HG03095 (cell line): Measurements from ENCODE around the gene NEDD9.

Experiments used
- ATAC-seq: cut with Tn5 transposase; IDR thresholded peaks from one replicate; pipeline ENCODE4 v1.9.1; 2021; ENCODE audit warnings: moderate library complexity; ENCODE audit not compliant: unreplicated experiment

Gene NEDD9

DNA sequence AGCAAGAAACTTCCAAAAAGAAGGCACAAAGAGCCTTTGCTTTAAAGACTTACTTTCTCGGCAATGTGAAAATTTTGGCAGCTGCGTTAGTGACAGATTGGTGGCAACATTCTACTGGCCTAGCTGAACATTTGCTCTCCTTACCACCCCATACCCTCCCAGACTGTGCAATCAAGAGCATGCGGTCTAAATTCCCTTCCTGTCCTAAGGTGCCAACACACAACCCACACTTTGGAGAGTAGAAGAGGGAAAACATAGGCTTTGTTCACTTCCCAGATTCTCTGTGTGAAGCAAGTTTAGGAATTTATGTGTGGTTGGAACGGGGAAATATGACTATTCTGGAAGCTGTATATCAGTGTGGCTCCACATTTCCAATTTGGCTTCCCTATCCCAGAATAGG is 29.8 kb upstream of the NEDD9 start:
- no peak for ATAC-seq

DNA sequence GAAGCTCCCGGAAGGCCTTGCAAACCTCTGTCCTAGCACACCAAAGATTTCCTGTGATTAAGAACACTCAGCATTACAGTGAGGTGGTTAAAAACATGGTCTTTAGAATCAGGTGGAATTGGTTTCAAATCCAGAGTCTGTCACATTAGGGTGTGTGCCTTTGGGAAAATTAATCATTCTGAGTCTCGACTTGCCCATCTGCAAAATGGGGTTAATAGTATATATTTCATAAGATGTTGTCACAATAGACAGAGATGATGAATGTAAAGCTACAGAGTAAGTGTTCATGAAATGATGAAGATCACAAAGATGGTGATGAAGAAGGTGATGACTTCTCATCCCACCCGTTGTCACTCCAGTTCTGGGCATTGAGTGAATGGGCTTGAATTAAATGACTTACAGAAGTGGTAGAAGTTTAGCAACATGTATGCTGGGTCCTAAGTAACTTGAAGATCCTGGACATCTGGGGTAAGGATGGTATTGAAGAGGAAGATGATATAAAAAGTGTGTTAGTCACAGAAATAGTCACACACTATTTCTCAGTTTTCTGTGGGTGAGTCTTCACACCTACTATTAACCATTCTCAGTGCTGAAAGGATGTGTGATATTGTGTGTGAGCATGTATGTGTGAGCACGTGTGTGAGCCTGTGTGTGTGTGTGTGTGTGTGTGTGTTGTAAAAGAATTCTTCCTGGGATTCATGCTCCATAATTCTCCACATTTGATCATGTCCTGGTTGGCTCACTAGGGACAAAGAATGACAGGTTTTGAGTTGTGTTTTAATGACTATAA is 28.0 kb upstream of the NEDD9 start:
- no peak for ATAC-seq

DNA sequence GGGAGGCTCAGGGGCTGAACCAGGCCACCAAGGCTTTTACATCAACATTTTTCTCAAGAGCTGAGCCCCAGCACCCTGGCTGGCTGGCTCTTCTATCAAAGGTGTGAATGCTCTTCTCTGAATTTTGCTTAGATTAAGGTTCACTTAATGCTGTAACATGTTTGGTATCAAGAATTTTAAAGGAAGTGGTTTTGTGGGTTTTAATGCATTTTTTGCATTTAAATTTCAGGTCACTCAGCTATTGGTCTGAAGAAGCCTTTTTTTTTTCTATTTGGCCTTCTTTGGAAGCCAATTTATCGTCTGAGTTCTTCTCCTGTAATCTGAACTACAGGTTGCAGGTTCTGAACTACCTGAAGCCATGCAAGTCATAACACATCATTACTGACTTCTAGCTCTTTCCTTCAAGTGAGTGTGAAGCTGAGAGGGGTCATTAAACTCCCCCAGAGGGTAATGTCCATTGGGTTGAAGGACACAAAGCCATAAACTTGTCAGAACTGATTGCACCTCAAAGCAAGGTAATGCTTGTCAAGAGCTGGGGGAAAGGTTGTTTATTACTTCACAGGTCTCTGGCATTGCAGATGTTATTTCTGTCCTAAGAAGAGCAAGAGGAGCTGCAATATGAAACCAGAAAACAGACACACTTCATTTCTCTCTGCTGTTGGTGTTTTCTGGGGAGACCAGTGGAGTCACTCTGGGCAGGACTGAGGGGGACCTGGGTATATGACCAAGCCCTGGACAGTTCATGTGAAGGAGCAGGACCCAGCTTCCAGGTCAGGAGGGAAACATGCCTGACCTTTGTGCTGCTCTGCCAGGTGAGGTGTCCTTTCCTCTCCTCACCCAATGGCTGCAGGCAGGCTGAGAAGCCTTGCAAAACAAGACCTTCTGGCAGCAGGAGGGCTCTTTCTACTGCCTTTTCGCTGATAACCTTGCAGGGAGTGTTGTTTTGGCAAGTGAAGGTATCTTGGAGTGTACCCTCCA is 26.1 kb upstream of the NEDD9 start:
- peak; percentile 58 for ATAC-seq

DNA sequence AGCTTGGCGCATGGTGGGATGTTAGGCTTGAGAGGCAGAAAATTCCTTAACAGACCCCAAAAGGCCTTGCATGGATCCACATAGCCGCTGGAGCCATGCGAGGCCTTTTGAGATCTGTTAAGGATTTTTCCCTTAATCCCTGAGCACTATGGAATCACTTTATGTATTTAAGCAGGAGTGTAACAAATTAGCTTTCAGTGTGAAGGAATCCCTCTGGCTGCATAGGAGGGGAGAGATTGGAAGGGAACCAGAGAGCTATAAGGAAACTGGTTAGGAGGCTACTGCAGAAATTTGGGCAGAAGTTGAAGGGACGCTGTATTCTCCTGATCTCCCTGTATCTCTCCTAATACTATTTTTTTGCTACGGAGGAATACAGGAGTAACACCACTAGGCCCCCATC is 23.1 kb upstream of the NEDD9 start:
- no peak for ATAC-seq

DNA sequence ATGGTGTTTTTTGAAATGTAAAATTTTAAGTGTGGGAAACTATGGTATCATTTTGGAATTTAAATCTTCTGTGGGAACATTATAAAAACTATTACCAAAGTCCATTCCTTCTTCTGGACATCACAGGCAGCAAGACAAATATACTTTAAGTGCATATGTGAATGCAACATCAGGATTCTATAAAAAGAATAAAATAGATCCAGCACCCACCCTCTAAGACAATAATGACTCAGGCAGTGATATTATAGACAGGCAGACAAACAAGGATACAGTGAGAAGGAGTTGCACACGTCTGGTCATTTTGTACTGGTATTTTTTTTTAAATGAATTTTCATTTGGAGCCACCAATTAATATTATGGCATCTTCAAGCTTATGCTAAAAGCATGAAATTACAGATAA is 21.1 kb upstream of the NEDD9 start:
- no peak for ATAC-seq

DNA sequence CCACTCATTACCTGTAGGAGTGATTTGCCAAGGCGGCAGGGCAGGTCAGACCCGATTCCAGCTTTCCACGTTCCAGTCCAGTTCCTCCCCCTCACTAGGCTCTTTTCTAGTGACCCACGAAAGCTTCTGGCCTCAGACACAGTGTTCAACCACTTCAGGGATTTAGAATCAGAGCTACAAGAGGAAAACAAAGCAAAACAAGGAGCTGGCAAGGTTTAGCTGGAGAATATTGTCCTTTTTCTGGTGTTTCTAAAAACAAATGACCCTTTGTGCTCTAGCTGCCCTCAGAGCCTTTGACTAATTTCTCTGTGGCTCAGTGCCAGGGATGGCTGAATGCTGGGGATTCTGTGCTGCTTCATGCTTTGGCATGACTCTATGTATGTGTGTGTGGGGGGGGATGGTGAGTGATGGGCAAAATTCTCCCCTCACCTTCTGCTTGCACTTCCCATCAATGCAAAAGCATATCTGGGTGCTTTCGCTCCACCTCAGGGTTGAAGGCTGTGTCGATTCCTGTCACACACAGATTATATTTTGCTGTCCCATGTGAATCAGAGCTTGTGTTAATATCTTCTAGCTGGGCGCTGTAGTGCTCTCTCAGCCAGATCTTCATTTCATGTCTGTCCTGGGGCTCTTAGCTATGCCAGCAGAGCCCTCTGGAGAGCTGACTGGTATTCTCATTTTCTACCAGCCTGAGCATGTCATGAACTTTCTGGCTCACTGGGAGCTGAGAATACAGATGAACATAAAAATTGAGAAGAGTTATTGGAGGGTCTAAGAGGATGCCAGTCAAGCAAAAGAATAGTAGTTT is 19.3 kb upstream of the NEDD9 start:
- no peak for ATAC-seq

DNA sequence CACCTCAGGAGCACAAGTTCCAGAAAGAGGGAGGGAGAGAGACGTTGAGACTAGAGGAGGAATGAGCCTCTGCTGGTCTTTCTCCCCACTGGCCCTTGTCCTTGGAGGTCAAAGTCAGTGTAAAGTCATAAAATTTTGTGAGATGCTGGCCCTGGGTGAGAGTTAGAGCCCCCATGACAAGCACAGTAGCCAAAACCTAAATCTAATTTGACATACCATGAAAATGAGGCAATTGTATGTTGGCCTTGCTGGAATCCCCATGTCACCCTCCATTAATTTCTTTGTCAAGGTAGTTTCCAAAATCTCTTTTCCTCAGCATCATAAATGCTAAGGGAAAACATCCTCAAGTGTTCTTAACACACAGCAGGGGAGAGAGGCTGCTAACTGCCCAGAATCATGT is 17.6 kb upstream of the NEDD9 start:
- ATAC-seq, result no peak

DNA sequence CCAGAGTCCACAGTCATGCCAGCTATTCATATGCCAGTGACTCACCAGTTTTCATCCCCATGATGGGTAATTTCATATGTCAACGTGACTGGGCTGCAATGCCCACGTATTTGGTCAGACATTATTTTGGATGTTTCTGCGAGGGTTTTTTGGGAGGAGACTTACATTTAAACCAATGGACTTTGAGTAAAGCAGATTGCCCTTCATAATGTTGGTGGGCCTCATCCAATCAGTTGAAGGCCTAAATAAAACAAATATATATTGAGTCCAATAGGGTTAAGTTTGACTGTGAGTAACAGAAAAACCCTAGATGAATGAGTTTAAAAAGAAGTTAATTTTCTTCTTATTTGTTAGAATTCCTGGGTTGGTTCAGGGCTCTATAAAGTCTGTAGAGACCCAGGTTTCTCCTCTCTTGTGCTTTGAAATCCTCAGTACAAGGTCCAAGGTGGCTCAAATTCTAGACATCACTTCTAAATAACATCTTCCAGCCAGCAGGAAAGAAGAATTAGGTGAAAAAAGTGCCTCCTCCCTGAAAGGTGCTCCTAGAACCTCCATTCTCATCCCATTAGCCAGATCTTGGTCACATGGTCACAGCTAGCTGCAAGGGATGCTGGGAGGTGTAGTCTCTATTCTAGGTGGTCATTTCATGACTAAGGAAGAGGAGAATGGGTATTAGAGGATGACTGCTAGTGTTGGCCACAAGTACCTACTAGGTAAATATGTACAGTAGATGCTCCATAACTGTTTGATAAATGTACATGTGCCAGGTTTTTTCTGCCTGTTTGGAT is 16.7 kb upstream of the NEDD9 start:
- no peak for ATAC-seq

DNA sequence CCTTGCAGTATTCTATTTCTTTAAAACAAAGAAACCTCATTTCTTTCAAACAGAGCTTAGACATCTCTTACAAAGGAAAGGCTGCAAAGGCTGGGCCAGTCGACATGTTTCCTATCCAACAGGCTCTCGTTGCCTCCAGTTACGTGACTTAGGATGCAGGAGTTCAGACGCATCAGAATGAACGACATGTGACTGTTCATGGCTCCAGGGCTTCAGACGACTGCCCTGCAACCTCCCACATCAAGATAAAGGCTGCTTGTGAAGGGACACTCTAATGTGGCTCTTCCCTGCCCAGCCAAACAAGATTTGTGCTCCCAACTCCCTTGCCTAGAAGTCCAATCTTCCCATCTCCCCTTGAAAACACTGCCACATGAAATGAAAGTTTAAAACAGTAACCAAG is 14.3 kb upstream of the NEDD9 start:
- no peak for ATAC-seq

DNA sequence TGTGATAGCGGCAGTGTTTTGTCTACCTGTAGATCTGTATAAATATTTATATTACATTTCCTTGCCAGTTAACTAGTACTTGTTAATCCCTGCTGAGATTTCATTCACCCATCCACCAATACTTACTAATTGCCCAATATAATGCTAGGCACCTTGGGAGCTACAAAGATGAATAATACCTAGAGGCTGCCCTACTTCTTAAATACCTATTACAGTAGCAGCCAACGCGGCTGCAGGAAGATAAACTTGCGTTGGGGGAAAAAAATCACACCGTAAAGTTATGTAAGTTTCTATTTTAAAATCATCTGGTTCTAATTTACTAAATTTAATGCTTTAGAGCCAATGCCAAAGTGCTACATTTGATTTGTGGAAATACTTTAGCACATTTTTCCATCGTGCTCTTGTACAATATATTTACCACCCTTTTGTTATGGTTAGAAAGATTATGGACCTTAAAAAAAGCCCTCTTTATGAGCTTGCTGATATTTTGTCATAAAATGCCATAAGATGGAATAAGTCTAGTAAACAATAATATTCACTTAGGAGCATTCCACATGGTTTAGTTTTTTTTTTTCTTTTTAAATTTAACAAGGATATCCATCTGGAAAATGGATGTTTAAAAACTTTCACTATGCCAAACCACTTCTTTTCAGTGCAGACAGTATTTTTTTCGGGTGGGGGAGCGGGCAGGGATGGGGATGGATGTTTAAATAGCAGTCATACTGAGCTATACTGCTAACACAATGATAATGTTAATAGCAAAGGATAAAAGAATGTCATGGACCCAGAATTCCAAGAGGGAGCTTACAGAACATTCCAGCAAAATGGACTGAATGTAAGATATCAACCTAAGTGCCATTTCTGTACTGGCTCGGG is 13.2 kb upstream of the NEDD9 start:
- no peak for ATAC-seq

DNA sequence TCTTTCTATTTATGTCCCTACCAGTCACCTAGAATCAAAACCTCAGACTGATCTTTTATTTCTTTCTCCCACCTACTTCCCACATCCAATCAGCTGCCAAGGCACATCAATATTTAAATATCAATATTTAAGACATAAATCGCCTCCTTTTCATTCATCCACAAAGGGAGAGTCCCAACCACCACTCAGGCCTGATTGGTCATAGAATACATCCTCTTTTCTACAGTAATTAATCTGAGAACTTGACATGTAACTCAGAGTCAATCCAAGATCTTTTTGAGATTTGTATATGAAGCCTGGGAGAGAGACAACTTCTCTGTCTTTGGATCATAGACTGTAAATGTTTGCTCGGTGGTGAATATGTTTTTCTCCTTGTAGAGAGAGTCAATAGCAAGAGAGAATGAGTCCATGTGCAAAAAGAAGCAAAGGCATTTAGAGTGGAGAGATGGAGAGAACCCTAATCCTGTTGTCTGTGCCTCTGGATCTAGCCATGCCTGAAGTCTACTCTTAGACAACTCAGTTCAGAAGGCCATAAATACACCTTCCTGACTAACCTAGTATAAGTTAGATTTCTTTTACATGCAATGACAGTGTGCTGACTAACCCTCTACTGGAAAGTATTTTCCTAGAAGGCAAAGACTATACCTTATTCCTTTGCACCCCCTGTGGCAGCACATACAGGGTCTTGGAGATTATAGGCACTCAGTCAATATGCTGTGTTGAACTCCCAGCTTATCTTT is 12.1 kb upstream of the NEDD9 start:
- no peak for ATAC-seq

DNA sequence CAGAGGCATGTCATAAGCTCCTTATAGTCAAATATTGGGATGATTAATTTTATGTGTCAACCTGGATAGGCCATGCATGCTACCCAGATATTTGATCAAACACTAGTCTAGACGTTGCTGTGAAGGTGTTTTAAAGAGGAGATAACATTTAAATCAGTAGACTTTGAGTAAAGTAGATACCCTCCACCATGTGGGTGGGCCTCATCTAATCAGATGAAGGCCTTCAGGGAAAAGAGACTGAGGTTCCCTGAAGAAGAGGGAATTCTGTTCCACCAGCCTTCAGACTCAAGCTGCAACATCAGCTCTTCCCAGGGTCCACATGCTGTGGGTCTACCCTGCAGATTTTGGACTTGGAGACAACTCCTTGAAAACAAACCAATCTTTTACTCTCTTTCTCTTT is 11.4 kb upstream of the NEDD9 start:
- no peak for ATAC-seq

DNA sequence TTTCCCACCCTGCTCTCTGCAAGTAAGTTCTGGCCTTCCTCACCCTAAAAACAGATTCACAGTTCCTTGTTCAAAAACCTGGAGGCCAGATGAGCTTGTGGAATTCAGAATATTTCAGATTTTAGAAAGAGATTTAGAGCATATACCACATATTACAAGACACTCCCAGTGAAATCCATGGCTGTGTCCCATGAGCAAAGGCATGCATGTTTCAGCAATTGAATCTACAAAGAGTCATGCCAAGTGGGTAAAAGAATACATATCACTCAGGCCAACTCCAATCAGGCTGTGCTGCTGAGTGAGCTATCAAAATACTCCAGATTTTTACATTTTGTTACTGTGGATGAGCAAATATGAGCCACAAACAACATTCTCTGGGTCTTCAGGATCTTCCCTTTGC is 10.2 kb upstream of the NEDD9 start:
- no peak for ATAC-seq

DNA sequence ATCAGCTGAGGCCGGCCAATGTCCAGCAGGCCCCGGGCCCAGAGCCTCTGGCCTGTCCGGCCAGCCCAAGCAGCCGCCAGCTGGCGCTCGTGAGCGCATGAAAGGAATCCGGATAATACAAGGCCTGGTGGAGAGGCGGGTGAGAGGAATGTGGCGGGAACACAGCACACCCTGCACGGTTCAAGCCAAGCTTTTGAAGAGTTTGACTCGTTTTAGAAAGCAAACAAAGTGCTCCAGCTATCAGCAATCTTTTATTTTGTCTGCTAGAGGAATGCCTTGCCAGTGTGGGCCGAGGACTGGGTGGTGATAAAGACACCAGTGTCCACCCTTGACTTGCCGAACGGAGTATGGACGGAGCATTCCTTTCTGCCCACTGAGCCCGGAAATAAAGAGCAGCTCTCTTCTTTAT is 9.3 kb upstream of the NEDD9 start:
- no peak for ATAC-seq

DNA sequence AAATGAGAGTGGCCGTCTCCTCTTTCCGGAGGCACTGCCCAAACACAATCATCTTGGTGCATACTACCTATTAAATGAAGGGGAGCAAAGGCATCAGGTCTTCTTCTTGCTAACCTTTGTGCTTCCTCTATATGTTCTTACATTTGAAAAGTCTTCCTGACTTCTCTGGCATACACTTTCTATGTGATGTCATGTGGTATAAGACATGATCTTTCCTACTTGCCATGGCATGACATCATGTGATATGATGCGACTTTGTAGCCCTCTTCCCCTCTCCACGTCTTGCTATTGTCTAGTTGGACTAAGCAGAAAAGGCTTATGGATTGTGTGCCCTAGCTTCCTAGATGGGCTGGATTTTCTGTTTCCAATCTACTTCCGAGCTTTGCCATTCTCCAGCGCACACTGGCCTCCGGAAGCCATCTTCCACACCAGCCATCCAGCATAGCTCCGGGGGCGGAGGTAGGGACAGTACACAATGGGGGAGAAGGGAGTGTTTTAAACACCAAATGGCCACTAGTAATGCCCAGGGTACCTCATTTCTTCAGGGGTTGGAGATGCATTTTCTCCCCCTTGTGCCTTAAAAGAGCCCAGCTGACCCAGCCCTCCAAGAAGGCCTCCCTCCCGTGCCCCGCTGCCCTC is 8.8 kb upstream of the NEDD9 start:
- ATAC-seq, result no peak

DNA sequence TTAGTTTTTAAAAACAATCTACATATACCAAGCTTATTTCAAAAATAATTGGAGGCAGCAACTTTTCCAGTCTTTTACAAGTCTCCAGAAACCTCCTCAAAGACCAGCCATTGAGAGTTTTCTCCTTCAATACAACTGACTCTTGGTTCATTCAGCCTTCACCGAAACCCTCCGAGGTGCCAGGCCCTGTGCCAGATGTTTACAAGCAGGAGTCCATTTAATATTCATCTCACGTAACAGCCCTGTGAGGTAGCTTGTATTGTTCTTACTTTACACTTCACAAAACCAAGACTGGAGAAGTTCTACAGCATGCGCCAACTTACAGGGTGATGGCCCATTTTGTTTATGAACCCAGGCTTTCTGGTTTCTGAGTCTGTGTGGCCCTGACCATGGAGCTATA is 5.5 kb upstream of the NEDD9 start:
- no peak for ATAC-seq

DNA sequence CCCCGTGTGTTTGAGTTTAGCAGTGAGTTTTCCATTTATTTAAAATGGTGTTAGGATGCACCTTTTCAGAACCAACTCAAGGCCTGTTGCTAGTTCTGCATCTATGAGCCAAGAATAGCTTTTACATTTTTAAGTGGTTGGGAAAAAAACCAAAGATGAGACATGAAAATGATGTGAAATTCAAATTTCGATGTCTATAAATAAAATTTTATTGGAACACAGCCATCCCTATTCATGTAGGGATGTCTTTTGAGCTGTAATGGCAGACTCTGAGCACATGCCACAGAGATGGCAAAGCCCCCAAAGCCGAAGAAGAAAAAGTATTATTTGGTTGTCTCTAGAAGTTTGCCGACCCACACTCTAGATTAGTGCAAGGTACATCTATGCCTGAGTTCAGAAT is 5.0 kb upstream of the NEDD9 start:
- ATAC-seq, result no peak

DNA sequence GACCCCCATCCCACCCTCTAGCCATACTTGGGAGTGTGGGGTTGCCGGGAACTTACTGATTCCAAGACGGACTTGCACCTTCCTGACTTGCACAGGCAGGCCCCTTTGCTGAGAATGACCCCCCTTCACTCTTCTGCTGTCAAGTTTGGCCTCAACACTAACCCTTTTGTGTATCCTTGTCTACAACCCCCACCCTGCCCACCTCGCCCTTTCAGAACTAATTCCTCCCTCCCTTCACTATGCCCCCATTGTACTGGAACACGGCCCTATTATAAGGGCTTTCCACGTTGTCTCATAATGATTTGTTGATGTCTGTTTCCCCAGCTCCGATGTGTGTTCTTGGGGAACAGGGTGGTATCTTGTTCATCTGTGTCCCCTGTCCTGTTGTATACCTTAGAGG is 4.4 kb upstream of the NEDD9 start:
- ATAC-seq, result no peak
